Measurements from ENCODE around the gene RNF213. TPM values are rescaled to one million over a fixed set of nuclear protein-coding genes. Genes with fewer than 3 reads are reported as not detected.

RNF213 gene
- total and polyA plus RNA-seq, 2 of the 8 experiments (the other 6 are each of a cell fraction or from before 2014, with no cell fraction given), result 33.8 to 62.8 TPM

GRCh38 chr17:80291691-80292487 is 31.2 kb downstream of the RNF213 start:
- Histone ChIP-seq H3K79me2 (ENCODE audit: control insufficient read depth in 1 of 2, insufficient read depth in 2 of 2, low read length in 2 of 2) (no peaks in the 10 kb centered on the region), H3K18ac (ENCODE audit: extremely low read depth, low read length) (no peak overlapping the region), H4K8ac (ENCODE audit: extremely low read depth, insufficient read depth, low read length) (no peak overlapping the region), H3K4me1 (replicated peaks in 1 of 4; ENCODE audit: control insufficient read depth in 3 of 4, insufficient read depth in 4 of 4, low read length in 3 of 4) (no peaks in the 10 kb centered on the region), H2BK5ac (ENCODE audit: low read depth, low read length) (no peak overlapping the region), H4K5ac (ENCODE audit: insufficient read length, low read depth, low read length) (no peak overlapping the region), H3K79me1 (ENCODE audit: low read depth, low read length) (no peaks in the 10 kb centered on the region), H3K27ac (ENCODE audit: low read depth, low read length) (no peak overlapping the region), H2BK120ac (replicated peaks; ENCODE audit: low read depth, low read length) (no peak overlapping the region), H4K91ac (replicated peaks; ENCODE audit: insufficient read length, low read length) (no peak overlapping the region), H3K36me3 (ENCODE audit: control insufficient read depth in 2 of 4, insufficient read depth in 4 of 4, low read length in 3 of 4) (peaks cover 11 to 56% (median 38%) of the 10 kb centered on the region in 4 experiments; a peak in 7 of 8 replicates), H3K4me2 (ENCODE audit: insufficient read depth in 1 of 2, low read depth in 2 of 2, low read length in 2 of 2) (no peak overlapping the region), H3K9me3 (ENCODE audit: insufficient read depth in 2 of 2, low read depth in 1 of 2, low read length in 1 of 2) (no peaks in the 10 kb centered on the region), H3K27me3 (replicated peaks in 1 of 4; ENCODE audit: control insufficient read depth in 3 of 4, extremely low read depth in 1 of 4, insufficient read depth in 3 of 4, low read length in 3 of 4) (no peaks in the 10 kb centered on the region; a peak in 1 of 7 replicates), H3K56ac (replicated peaks; ENCODE audit: insufficient read length, low read depth, low read length) (no peak overlapping the region), H3K9ac (replicated peaks in 1 of 4; ENCODE audit: extremely low read depth in 1 of 4, low read depth in 3 of 4, low read length in 3 of 4) (no peak overlapping the region), H2BK20ac (ENCODE audit: low read length) (no peak overlapping the region), H3K23me2 (ENCODE audit: low read depth, low read length) (no peaks in the 10 kb centered on the region), H2BK15ac (ENCODE audit: low read length) (no peak overlapping the region), H2BK12ac (ENCODE audit: low read depth, low read length) (no peak overlapping the region), H2AFZ (ENCODE audit: low read length) (no peak overlapping the region), H3K23ac (ENCODE audit: insufficient read length) (no peak overlapping the region), H4K20me1 (replicated peaks in 1 of 2; ENCODE audit: control insufficient read depth in 1 of 2, insufficient read depth in 2 of 2, low read length in 2 of 2) (peaks cover 0 to 6% of the 10 kb centered on the region in 2 experiments), H2AK5ac (ENCODE audit: low read depth, low read length) (no peak overlapping the region), H3K14ac (ENCODE audit: insufficient read length) (no peak overlapping the region), H3K4ac (replicated peaks; ENCODE audit: insufficient read length, low read depth, low read length) (no peak overlapping the region), H3K4me3 (ENCODE audit: extremely low read depth in 1 of 4, insufficient read depth in 2 of 4, low read depth in 3 of 4, low read length in 4 of 4) (no peak overlapping the region)
- TF ChIP-seq CHD2 (IDR thresholded peaks at IDR 0.05; ENCODE audit: low read length), result no peak
- no peak for TF ChIP-seq SP1 (IDR thresholded peaks at IDR 0.05; ENCODE audit: low read depth, low read length)
- no peak for TF ChIP-seq BCL11A (IDR thresholded peaks at IDR 0.05; ENCODE audit: low read depth in 2 of 2, low read length in 2 of 2)
- no peak for TF ChIP-seq RXRA (IDR thresholded peaks at IDR 0.05; ENCODE audit: insufficient read depth, low read depth, low read length)
- no peak for TF ChIP-seq KDM5A (IDR thresholded peaks at IDR 0.05; ENCODE audit: low read length)
- no peak for TF ChIP-seq SIRT6 (IDR thresholded peaks at IDR 0.05; ENCODE audit: low read length)
- TF ChIP-seq SUZ12 (IDR thresholded peaks at IDR 0.05; ENCODE audit: low read length), result no peak
- TF ChIP-seq PHF8 (conservative IDR thresholded peaks at IDR 0.05; ENCODE audit: low read depth, low read length), result no peak
- TF ChIP-seq CHD1 (IDR thresholded peaks at IDR 0.05; ENCODE audit: low read depth, low read length), result no peak
- no peak for TF ChIP-seq RFX5 (IDR thresholded peaks at IDR 0.05; ENCODE audit: borderline replicate concordance, low read depth, low read length)
- no peak for TF ChIP-seq RNF2 (IDR thresholded peaks at IDR 0.05; ENCODE audit: borderline replicate concordance, low read depth, low read length, missing control alignments, poor library complexity, severe bottlenecking)
- no peak for FAIRE-seq
- DNase-seq (ENCODE audit: low read depth in 1 of 2, low spot score in 2 of 2), result no peak
- POLR2A ChIA-PET (ENCODE audit: partially characterized antibody), result interaction anchor here (1.5 to 1.9 kb wide), 2 partner anchors 14 to 17 kb away, joined by 3 to 8 read pairs; no protein-coding TSS in a partner anchor
- 90% methylated on average over 20 of the region's 20 CpGs; no CpG with 5 or more reads in 1 of the 2 experiments for WGBS, 2 experiments (ENCODE audit: extremely low coverage in 1 of 2, insufficient coverage in 1 of 2, insufficient read length in 1 of 2, insufficient replicate concordance in 2 of 2, low coverage in 1 of 2, low lambda C conversion rate in 2 of 2, missing lambda C conversion rate in 1 of 2)
- CTCF ChIA-PET (ENCODE audit: partially characterized antibody), result interaction anchor here (0.8 to 1.9 kb wide), 6 partner anchors 14 to 285 kb away, joined by 3 to 7 read pairs (median 4); no protein-coding TSS in a partner anchor

Data from H1 (cell line).